CD4-positive, alpha-beta memory T cell (primary cell): ENCODE data around the gene GPER1. TPM values are rescaled to one million over a fixed set of nuclear protein-coding genes. Genes with fewer than 3 reads are reported as not detected.
"Not testable (repeated sequence)": the region's sequence is repeated elsewhere in the genome, so short reads cannot be mapped to it uniquely, and the experiment has no call there.

Source experiments
- CTCF ChIA-PET: fragments of 350-600 bp; sonication (Branson Sonifier 250); formaldehyde crosslinking; loops from one replicate; lab custom pipeline; 2021; ENCODE audit warnings: inconsistent platforms; ENCODE audit not compliant: partially characterized antibody; lab: Charles Lee
- POLR2A ChIA-PET: fragments of 350-600 bp; sonication (Branson Sonifier 250); formaldehyde crosslinking; loops from one replicate; lab custom pipeline; 2021; ENCODE audit not compliant: partially characterized antibody; lab: Charles Lee
- DNase-seq, 5 donors: peaks; one replicate each; pipeline versions ENCODE4 v3.0.0 to v3.0.0-alpha.2; 2020 to 2022; ENCODE audit warnings: mixed read lengths in 1 of 5
- H3K27ac ChIP-seq: one replicate; pipeline ENCODE4 v1.7.0; 2013; ENCODE audit warnings: low read depth, low read length
- H3K27me3 ChIP-seq: 2 replicates; pipeline ENCODE4 v1.7.0; 2013; ENCODE audit warnings: mild to moderate bottlenecking, low read length, moderate library complexity; ENCODE audit not compliant: insufficient read depth
- H3K36me3 ChIP-seq: 2 replicates; pipeline ENCODE4 v1.7.0; 2013; ENCODE audit warnings: mild to moderate bottlenecking, low read length, moderate library complexity; ENCODE audit not compliant: insufficient read depth
- H3K4me1 ChIP-seq: 2 replicates; pipeline ENCODE4 v1.7.0; 2013; ENCODE audit warnings: mild to moderate bottlenecking, low read length, moderate library complexity; ENCODE audit not compliant: insufficient read depth
- H3K4me3 ChIP-seq, 2 donors: one replicate each; pipeline ENCODE4 v1.7.0; 2013; ENCODE audit warnings: low read length in 2 of 2, mild to moderate bottlenecking in 1 of 2
- H3K9me3 ChIP-seq, 2 donors: one replicate each; pipeline ENCODE4 v1.7.0; 2013; ENCODE audit warnings: low read length in 2 of 2, control low read depth in 1 of 2; ENCODE audit not compliant: control insufficient read depth in 1 of 2
- H3K27ac Mint-ChIP-seq, 7 donors: one replicate each; pipeline ENCODE4 v1.8.0; 2020 to 2021; ENCODE audit warnings: mixed read lengths in 7 of 7, mild to moderate bottlenecking in 6 of 7, inconsistent platforms in 3 of 7, moderate library complexity in 3 of 7
- H3K27me3 Mint-ChIP-seq, 2 donors: one replicate each; pipeline ENCODE4 v1.8.0; 2020 to 2021; ENCODE audit warnings: mixed read lengths in 2 of 2
- H3K36me3 Mint-ChIP-seq, 2 donors: one replicate each; pipeline ENCODE4 v1.8.0; 2020 to 2021; ENCODE audit warnings: mixed read lengths in 2 of 2, inconsistent platforms in 1 of 2, mild to moderate bottlenecking in 1 of 2
- H3K4me1 Mint-ChIP-seq, 4 donors: one replicate each; pipeline ENCODE4 v1.8.0; 2020 to 2021; ENCODE audit warnings: mixed read lengths in 4 of 4, mild to moderate bottlenecking in 1 of 4
- H3K4me3 Mint-ChIP-seq, 8 donors: one replicate each; pipeline ENCODE4 v1.8.0; 2020 to 2021; ENCODE audit warnings: mixed read lengths in 8 of 8, mild to moderate bottlenecking in 7 of 8, moderate library complexity in 6 of 8, inconsistent platforms in 3 of 8
- H3K9me3 Mint-ChIP-seq, 8 donors: one replicate each; pipeline ENCODE4 v1.8.0; 2020 to 2021; ENCODE audit warnings: mixed read lengths in 8 of 8, mild to moderate bottlenecking in 5 of 8, inconsistent platforms in 3 of 8, moderate library complexity in 1 of 8
- intact Hi-C: fragments of 100-400 bp; cut with micrococcal nuclease; formaldehyde crosslinking; loops from one replicate; pipeline ENCODE4 v1.15.1; 2023
- polyA plus RNA-seq, 2 donors: library from polyadenylated mRNA; unstranded; fragments of 300-500 nt; fragmentation: Illumina TruSeq; gene quantifications; one replicate each; pipeline ENCODE4 v1.2.3, GENCODE V29; 2021
- total RNA-seq, 2 experiments: library from RNA; stranded (reverse); gene quantifications; one replicate each; pipeline ENCODE4 v1.2.3, GENCODE V29; 2021

Gene GPER1
- total and polyA plus RNA-seq, 4 experiments from 2014 or later: not detected

- H3K36me3 ChIP-seq: no peaks in the 10 kb centered on the region
- H3K27ac ChIP-seq: no peak overlapping the region
- intact Hi-C loops: no loop called here
- Mint-ChIP-seq H3K4me1 (peaks cover 2 to 18% (median 8%) of the 10 kb centered on the region in 4 donors), H3K27me3 (no peaks in the 10 kb centered on the region), H3K36me3 (peaks cover 0 to 3% of the 10 kb centered on the region in 2 donors), H3K4me3 (no peak overlapping the region), H3K9me3 (no peaks in the 10 kb centered on the region), H3K27ac (no peak overlapping the region)
- H3K4me3 ChIP-seq: no peak overlapping the region
- H3K4me1 ChIP-seq: peaks cover 9% of the 10 kb centered on the region
- POLR2A ChIA-PET: interaction anchor here (0.8 kb wide), 1 partner anchor 28 kb away, joined by 3 read pairs; no protein-coding TSS in a partner anchor
- no peak for DNase-seq
- no peaks in the 10 kb centered on the region for H3K9me3 ChIP-seq
- H3K27me3 ChIP-seq: no peaks in the 10 kb centered on the region
- CTCF ChIA-PET: interaction anchor here (1.2 to 2.0 kb wide), 3 partner anchors 10 to 34 kb away, joined by 4 to 5 read pairs (median 4); no protein-coding TSS in a partner anchor
These were observed 54.2 kb downstream of the GPER1 start for GRCh38 chr7:1142051-1142635.

DNA sequence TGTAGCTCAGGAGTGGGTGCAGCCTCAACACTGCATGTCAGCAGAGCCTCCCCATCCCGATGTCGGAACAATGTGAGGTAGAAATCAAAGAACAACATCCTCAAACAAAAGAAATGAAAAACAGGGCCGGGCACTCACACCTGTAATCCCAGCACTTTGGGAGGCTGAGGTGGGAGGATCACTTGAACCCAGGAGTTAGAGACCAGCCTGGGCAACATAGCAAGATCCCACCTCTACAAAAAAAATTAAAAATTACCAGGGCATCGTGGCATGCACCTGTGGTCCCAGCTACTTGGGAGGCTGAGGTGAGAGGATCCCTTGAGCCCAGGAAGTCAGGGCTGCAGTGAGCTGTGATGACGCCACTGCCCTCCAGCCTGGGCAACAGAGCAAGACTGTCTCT, 55.1 kb downstream of the GPER1 start:
- CTCF ChIA-PET: interaction anchor here (0.6 to 2.0 kb wide), 3 partner anchors 14 to 33 kb away, joined by 3 to 5 read pairs (median 4); no protein-coding TSS in a partner anchor
- H3K27ac ChIP-seq, H3K36me3 Mint-ChIP-seq, H3K27ac Mint-ChIP-seq, DNase-seq, H3K4me3 ChIP-seq, H3K9me3 ChIP-seq, H3K4me3 Mint-ChIP-seq, H3K36me3 ChIP-seq, H3K9me3 Mint-ChIP-seq, intact Hi-C loops, H3K4me1 ChIP-seq, H3K27me3 Mint-ChIP-seq, POLR2A ChIA-PET, H3K27me3 ChIP-seq: not testable (repeated sequence)
- H3K4me1 Mint-ChIP-seq: peaks cover 0 to 13% (median 3%) of the 10 kb centered on the region in 4 donors

Other genes starting within 250 kb of the GPER1 start
- 10 to 100 TPM; 47.4 to 51.6 TPM for gene GET4, start 211.6 kb upstream of the GPER1 start, total RNA-seq
- gene GET4, start 211.6 kb upstream of the GPER1 start, polyA plus RNA-seq: 10 to 100 TPM; 22.0 to 28.7 TPM
- 1 to 10 TPM; 9.7 to 10.0 TPM for gene ADAP1, start 133.4 kb upstream of the GPER1 start, total RNA-seq
- gene ADAP1, start 133.4 kb upstream of the GPER1 start, polyA plus RNA-seq: 1 to 10 TPM; 5.1 to 7.9 TPM
- gene COX19, start 112.6 kb upstream of the GPER1 start, total RNA-seq: 10 to 100 TPM; 46.2 to 50.0 TPM
- 10 to 100 TPM; 20.5 to 20.8 TPM for gene COX19, start 112.6 kb upstream of the GPER1 start, polyA plus RNA-seq
- not detected for gene CYP2W1, start 104.9 kb upstream of the GPER1 start, total RNA-seq
- gene CYP2W1, start 104.9 kb upstream of the GPER1 start, polyA plus RNA-seq: not detected
- 10 to 100 TPM in 1 of 2 experiments, 1 to 10 TPM in 1; 8.8 to 10.1 TPM for gene GPR146, start 43.6 kb upstream of the GPER1 start, total RNA-seq
- gene GPR146, start 43.6 kb upstream of the GPER1 start, polyA plus RNA-seq: 10 to 100 TPM; 10.0 to 22.2 TPM
- gene ZFAND2A, start 72.1 kb downstream of the GPER1 start, total RNA-seq: 10 to 100 TPM; 30.9 to 32.4 TPM
- gene ZFAND2A, start 72.1 kb downstream of the GPER1 start, polyA plus RNA-seq: 10 to 100 TPM; 41.8 to 60.7 TPM
- gene UNCX, start 144.8 kb downstream of the GPER1 start, total RNA-seq: not detected
- not detected for gene UNCX, start 144.8 kb downstream of the GPER1 start, polyA plus RNA-seq